ENCODE results near the gene TTBK1.

Gene TTBK1

DNA sequence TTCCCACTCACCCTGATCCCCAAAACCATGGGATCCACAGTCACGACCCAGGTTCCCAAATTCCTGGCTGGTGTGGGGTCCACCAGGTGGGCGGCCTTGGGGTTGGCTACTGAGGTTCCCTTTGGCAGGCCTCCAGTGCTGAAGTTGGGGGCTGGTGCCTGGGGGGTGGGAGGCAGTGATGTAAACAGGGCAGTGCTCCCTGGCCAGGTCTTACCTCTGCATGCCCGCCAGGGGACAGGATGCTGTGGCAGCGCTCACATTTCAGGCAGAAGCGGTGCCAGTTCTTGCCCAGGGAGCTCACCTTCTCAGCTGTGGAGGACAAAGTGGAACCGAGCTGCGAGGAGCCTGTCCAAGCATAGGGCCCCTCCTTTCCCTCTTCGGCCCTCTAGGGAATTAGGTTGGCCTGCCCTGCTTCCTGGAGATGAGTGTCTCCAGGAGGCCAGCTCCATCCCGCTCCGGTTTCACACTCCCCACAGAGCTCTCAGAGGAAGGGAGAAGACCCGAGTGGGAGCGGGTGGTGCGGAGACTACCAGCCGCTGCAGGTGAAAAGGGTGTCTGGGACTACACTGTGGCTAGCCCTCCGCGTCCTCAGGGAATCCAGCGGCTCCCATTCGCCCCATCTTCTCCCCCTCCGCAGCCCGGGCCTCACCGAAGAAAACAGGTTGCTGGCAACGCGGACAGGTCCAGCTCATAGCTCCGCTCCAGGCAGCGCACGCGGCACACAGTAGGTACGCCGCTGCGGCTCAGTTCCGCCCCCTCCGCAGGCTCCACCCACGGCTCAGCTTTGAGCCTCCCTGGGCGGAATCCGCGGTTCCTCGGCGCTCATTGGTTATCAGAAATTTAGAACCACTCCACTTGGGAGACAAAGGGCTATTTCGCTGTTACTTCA lies 65.1 kb downstream of the TTBK1 start, which contains the start of gene CRIP3:
Gene CRIP3, minus strand, starts transcription at position 726 of the 889 bp plus-strand sequence. Its CDS starts 34 bp downstream, at position 692.
- Histone ChIP-seq H3K4me1 (peaks cover 0 to 13% (median 7%) of the 10 kb centered on the region in 4 donors), H3K4me3 (peak within 1 kb of the TSS; percentile 36 to 42), H3K27ac (no peak within 1 kb of the TSS), H3K36me3 (no peaks in the 10 kb centered on the region), H3K9me3 (no peaks in the 10 kb centered on the region), H3K27me3 (peaks cover 0 to 33% of the 10 kb centered on the region in 2 donors)
- intact Hi-C loops (cut with DNase I; ENCODE audit: low total_unique reads), result no loop called here
- peak in 1 of 2 donors; percentile 26 for DNase-seq
- TF ChIP-seq, protein P1, sequence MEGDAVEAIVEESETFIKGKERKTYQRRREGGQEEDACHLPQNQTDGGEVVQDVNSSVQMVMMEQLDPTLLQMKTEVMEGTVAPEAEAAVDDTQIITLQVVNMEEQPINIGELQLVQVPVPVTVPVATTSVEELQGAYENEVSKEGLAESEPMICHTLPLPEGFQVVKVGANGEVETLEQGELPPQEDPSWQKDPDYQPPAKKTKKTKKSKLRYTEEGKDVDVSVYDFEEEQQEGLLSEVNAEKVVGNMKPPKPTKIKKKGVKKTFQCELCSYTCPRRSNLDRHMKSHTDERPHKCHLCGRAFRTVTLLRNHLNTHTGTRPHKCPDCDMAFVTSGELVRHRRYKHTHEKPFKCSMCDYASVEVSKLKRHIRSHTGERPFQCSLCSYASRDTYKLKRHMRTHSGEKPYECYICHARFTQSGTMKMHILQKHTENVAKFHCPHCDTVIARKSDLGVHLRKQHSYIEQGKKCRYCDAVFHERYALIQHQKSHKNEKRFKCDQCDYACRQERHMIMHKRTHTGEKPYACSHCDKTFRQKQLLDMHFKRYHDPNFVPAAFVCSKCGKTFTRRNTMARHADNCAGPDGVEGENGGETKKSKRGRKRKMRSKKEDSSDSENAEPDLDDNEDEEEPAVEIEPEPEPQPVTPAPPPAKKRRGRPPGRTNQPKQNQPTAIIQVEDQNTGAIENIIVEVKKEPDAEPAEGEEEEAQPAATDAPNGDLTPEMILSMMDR (IDR thresholded peaks at IDR 0.05), result no peak

DNA sequence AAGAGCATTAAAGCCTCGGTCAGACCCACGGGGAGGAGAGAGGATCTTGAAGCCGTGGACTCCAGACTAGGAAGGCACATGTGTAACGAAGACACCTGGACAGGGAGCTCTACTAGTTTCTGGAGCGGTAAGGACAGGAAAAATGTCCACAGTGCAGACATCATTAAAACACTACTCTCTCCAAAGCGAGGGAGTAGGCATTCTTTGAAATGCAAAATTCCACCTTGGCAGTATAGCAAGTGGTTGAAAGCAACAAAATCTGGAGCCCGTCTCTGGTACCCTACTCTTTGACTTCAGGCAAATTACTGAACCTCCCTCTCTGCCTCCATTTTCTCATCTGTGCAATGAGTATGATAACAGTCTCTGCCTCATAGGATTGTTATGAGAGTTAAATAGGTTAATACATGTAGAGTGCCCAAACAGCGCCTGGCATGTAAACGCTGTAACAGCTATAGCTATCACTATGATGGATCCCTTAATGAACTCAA lies 65.8 kb downstream of the TTBK1 start:
- Histone ChIP-seq H3K9me3 (no peaks in the 10 kb centered on the region), H3K36me3 (no peaks in the 10 kb centered on the region), H3K27me3 (peaks cover 0 to 33% of the 10 kb centered on the region in 2 donors), H3K27ac (no peak overlapping the region), H3K4me1 (peaks cover 0 to 13% (median 7%) of the 10 kb centered on the region in 4 donors), H3K4me3 (peak overlapping the region; percentile 36 to 42)
- intact Hi-C loops (cut with DNase I; ENCODE audit: low total_unique reads), result no loop called here
- no peak for DNase-seq
- TF ChIP-seq, protein P1 (IDR thresholded peaks at IDR 0.05), result no peak

DNA sequence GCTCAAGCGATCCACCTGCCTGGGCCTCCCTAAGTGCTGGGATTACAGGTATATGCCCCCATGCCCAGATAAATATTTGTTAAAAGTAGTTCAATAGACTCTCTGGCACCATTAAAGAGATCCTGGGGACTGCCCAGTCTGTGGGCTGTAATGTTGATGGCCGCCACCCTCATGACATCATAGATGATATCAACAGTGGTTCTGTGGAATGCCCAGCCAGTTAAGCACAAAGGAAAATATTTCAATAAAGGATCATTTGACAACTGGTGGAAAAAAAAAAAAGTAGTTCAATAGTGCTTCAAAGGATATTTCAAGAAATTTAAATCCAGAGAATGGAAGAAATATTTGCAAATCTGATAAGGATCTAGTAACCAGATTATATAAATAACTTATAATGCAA lies 66.9 kb downstream of the TTBK1 start:
- TF ChIP-seq, protein P1 (IDR thresholded peaks at IDR 0.05), result no peak
- peaks cover 0 to 13% (median 7%) of the 10 kb centered on the region in 4 donors for H3K4me1 ChIP-seq
- no peaks in the 10 kb centered on the region for H3K9me3 ChIP-seq
- peaks cover 0 to 33% of the 10 kb centered on the region in 2 donors for H3K27me3 ChIP-seq
- no peaks in the 10 kb centered on the region for H3K36me3 ChIP-seq
- no peak for DNase-seq
- H3K27ac ChIP-seq, result no peak overlapping the region
- no peak overlapping the region for H3K4me3 ChIP-seq
- intact Hi-C loops (cut with DNase I; ENCODE audit: low total_unique reads), result no loop called here

DNA sequence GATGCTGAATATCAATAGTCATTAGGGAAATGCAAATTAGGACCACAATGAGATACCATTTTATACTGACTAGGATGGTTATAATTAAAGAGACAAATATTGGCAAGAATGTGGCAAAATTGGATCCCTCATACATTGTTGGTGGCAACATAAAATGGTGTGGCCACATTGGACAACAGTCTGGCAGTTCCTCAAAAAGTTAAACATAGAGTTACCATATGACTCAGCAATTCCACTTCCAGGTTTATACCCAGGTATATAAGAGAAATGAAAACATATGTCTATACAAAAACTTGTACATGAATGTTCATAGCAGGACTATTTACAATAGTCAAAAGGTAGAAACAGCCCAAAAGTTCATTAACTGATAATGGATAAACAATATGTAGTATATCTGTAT lies 67.3 kb downstream of the TTBK1 start:
- no peak for DNase-seq
- TF ChIP-seq, protein P1 (IDR thresholded peaks at IDR 0.05), result no peak
- intact Hi-C loops (cut with DNase I; ENCODE audit: low total_unique reads), result no loop called here
- Histone ChIP-seq H3K36me3 (no peaks in the 10 kb centered on the region), H3K9me3 (no peaks in the 10 kb centered on the region), H3K27ac (no peak overlapping the region), H3K4me1 (peaks cover 0 to 13% (median 7%) of the 10 kb centered on the region in 4 donors), H3K27me3 (peaks cover 0 to 33% of the 10 kb centered on the region in 2 donors), H3K4me3 (no peak overlapping the region)

DNA sequence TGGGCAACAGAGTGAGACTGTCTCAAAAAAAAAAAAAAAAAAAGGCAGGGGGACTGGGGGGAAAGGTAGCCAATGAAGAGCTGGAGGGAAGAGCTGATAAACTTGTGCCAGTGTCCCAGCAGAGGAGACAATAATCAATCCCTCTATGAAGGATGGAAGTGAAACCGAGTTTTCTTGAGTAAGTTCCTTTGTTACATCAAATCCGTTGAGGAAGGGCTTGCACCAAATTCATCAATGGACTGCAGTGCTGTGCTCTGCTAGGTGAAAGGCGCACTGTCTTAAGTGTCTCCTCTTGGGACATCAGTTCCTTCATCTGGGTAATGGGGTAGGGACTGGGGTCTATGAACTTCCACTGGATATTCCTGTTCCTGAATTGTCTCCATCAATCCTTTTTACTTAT lies 68.4 kb downstream of the TTBK1 start:
- H3K9me3 ChIP-seq, result no peaks in the 10 kb centered on the region
- no peak overlapping the region for H3K4me3 ChIP-seq
- H3K27me3 ChIP-seq, result peaks cover 0 to 23% of the 10 kb centered on the region in 2 donors
- H3K4me1 ChIP-seq, result peaks cover 0 to 13% (median 7%) of the 10 kb centered on the region in 4 donors
- TF ChIP-seq, protein P1 (IDR thresholded peaks at IDR 0.05), result no peak
- intact Hi-C loops (cut with DNase I; ENCODE audit: low total_unique reads), result no loop called here
- no peak overlapping the region for H3K27ac ChIP-seq
- no peak for DNase-seq
- no peaks in the 10 kb centered on the region for H3K36me3 ChIP-seq
